NT2/D1 (cell line): Measurements from ENCODE around the gene HAGH.

Experiments used
- DNase-seq: peaks from one replicate; pipeline ENCODE4 v3.0.0-alpha.2; 2011; ENCODE audit warnings: low read depth, low spot score
- H3K27me3 ChIP-seq: 2 replicates; pipeline ENCODE4 v1.6.0; 2011; ENCODE audit warnings: mild to moderate bottlenecking; ENCODE audit not compliant: insufficient read length, insufficient read depth
- H3K36me3 ChIP-seq: 2 replicates; pipeline ENCODE4 v1.6.1; 2011; ENCODE audit warnings: mild to moderate bottlenecking, low read length, mixed read lengths; ENCODE audit not compliant: insufficient read depth, insufficient read length
- H3K4me1 ChIP-seq: 2 replicates; pipeline ENCODE4 v1.5.1; 2011; ENCODE audit not compliant: insufficient read depth, insufficient read length
- H3K4me3 ChIP-seq: 2 replicates; pipeline ENCODE4 v1.5.1; 2011; ENCODE audit warnings: low read depth; ENCODE audit not compliant: insufficient read length
- H3K9ac ChIP-seq: 2 replicates; pipeline ENCODE4 v1.6.0; 2011; ENCODE audit warnings: low read depth; ENCODE audit not compliant: insufficient read length
- H3K9me3 ChIP-seq: 2 replicates; pipeline ENCODE4 v1.5.1; 2011; ENCODE audit warnings: mild to moderate bottlenecking, low read length; ENCODE audit not compliant: insufficient read depth
- SUZ12 ChIP-seq: IDR thresholded peaks from 2 replicates; pipeline ENCODE4 v1.6.1; 2011; ENCODE audit not compliant: insufficient read length, insufficient read depth; ENCODE audit errors: extremely low read depth
- YY1 ChIP-seq: IDR thresholded peaks from 2 replicates; pipeline ENCODE4 v1.6.1; 2011; ENCODE audit not compliant: insufficient read length, insufficient read depth
- ZNF274 ChIP-seq: IDR thresholded peaks from 2 replicates; pipeline ENCODE4 v1.6.1; 2011; ENCODE audit warnings: mild to moderate bottlenecking, low read depth, low read length

HAGH gene

GRCh38 chr16:1774448-1774780, 52.2 kb downstream of the HAGH start:
- H3K27me3 ChIP-seq: no peaks in the 10 kb centered on the region
- peaks cover 19% of the 10 kb centered on the region for H3K4me1 ChIP-seq
- DNase-seq: no peak
- TF ChIP-seq SUZ12 (no peak), YY1 (no peak), ZNF274 (no peak)
- peak overlapping the region; percentile 99 for H3K9ac ChIP-seq
- H3K4me3 ChIP-seq: peak overlapping the region; percentile 97
- H3K36me3 ChIP-seq: peaks cover 77% of the 10 kb centered on the region
- H3K9me3 ChIP-seq: no peaks in the 10 kb centered on the region

- Histone ChIP-seq H3K9me3 (no peaks in the 10 kb centered on the region), H3K27me3 (no peaks in the 10 kb centered on the region), H3K4me3 (peak overlapping the region; percentile 97), H3K4me1 (peaks cover 22% of the 10 kb centered on the region), H3K9ac (peak overlapping the region; percentile 99), H3K36me3 (peaks cover 77% of the 10 kb centered on the region)
- no peak for TF ChIP-seq SUZ12
- TF ChIP-seq YY1: no peak
- no peak for TF ChIP-seq ZNF274
- no peak for DNase-seq
These were observed 52.8 kb downstream of the HAGH start for GRCh38 chr16:1773703-1774447.

- peak within 1 kb of the TSS; percentile 99 for H3K9ac ChIP-seq
- no peaks in the 10 kb centered on the region for H3K27me3 ChIP-seq
- H3K9me3 ChIP-seq: no peaks in the 10 kb centered on the region
- peak within 1 kb of the TSS; percentile 97 for H3K4me3 ChIP-seq
- peak; percentile 82 for DNase-seq
- peak; percentile 61 for TF ChIP-seq YY1
- no peak for TF ChIP-seq ZNF274
- H3K36me3 ChIP-seq: peaks cover 77% of the 10 kb centered on the region
- H3K4me1 ChIP-seq: peaks cover 18% of the 10 kb centered on the region
These were observed 53.5 kb downstream of the HAGH start, which contains the start of gene MRPS34 for GRCh38 chr16:1772908-1773702. Gene MRPS34 (minus strand): TSS chr16:1773134. CDS start chr16:1773119, 15 bp downstream.

GRCh38 chr16:1772362-1772907, 54.2 kb downstream of the HAGH start, which contains the start of gene EME2:
Gene EME2 (plus strand): TSS chr16:1772810. CDS start chr16:1773228, 418 bp downstream.
- H3K27me3 ChIP-seq: no peaks in the 10 kb centered on the region
- peak within 1 kb of the TSS; percentile 97 for H3K4me3 ChIP-seq
- peak within 1 kb of the TSS; percentile 99 for H3K9ac ChIP-seq
- peaks cover 17% of the 10 kb centered on the region for H3K4me1 ChIP-seq
- peaks cover 77% of the 10 kb centered on the region for H3K36me3 ChIP-seq
- DNase-seq: no peak
- no peaks in the 10 kb centered on the region for H3K9me3 ChIP-seq
- no peak for TF ChIP-seq SUZ12
- no peak for TF ChIP-seq YY1
- no peak for TF ChIP-seq ZNF274

- TF ChIP-seq ZNF274 (no peak), YY1 (no peak), SUZ12 (no peak)
- Histone ChIP-seq H3K9me3 (no peaks in the 10 kb centered on the region), H3K36me3 (peaks cover 77% of the 10 kb centered on the region), H3K4me1 (peaks cover 17% of the 10 kb centered on the region), H3K9ac (peak overlapping the region; percentile 99), H3K4me3 (peak overlapping the region; percentile 97), H3K27me3 (no peaks in the 10 kb centered on the region)
- no peak for DNase-seq
These were observed 54.7 kb downstream of the HAGH start for GRCh38 chr16:1771864-1772361.

GRCh38 chr16:1771188-1771863, 55.3 kb downstream of the HAGH start, which contains the start of gene NME3:
Gene NME3 (minus strand): TSS chr16:1771543. CDS start chr16:1771534, 9 bp downstream.
- TF ChIP-seq YY1 (no peak), SUZ12 (no peak), ZNF274 (no peak)
- peaks cover 17% of the 10 kb centered on the region for H3K4me1 ChIP-seq
- peak; percentile 46 for DNase-seq
- H3K4me3 ChIP-seq: peak within 1 kb of the TSS; percentile 97
- H3K9ac ChIP-seq: peak within 1 kb of the TSS; percentile 99
- H3K36me3 ChIP-seq: peaks cover 77% of the 10 kb centered on the region
- H3K9me3 ChIP-seq: no peaks in the 10 kb centered on the region
- no peaks in the 10 kb centered on the region for H3K27me3 ChIP-seq
